ENCODE measurements around the gene APH1A. TPM values are rescaled to one million over a fixed set of nuclear protein-coding genes. Genes with fewer than 3 reads are reported as not detected.

Gene APH1A
- total and polyA plus RNA-seq, 9 of the 15 experiments (the other 6 are each of a cell fraction or from before 2014, with no cell fraction given) = 5.6 to 123 (median 77.0) TPM

DNA sequence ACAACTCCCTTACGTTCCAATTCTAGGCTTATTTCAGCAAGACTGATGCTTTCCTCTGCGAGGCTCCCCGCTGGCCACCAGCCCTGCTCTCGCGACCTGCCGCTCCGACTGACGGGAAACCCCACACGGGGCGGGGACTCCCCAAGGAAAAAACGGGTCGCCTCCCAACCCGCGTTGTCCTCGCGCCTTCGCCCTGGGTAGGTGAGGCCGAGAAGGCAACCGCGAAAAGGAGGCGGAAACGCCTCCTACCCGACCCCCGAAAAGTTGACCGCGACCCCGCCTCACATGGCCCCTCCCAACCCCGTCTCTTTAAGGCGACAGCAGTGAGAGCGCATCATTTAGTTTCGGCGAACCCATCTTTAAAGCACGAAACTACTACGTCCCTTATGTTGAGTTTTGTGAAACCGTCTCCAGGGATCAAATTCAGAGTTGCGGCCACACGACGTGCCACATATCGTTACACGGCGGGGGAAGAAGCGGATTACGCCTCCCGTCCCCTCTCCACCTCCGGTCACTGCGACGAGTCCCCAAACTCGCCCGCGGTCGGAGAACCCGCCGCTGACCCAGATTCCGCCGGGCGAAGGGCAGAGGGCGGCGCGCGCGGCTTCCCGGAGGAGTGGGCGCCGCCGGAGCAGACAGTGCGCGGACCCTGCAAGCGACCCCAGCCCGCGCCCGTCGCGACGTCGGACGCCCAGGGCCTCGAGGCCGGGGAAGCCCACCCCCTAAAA lies 34.1 kb downstream of the APH1A start (continued):
- TF ChIP-seq CREM (IDR thresholded peaks at IDR 0.05; ENCODE audit: low read depth) (peak; percentile 84), SMAD4 (CRISPR knock-in tag; conservative IDR thresholded peaks at IDR 0.05) (peak; percentile 56; the same call in 1 of the 2 replicates), PCBP1 (IDR thresholded peaks at IDR 0.05; ENCODE audit: low read depth, low read length, poor library complexity, severe bottlenecking) (no peak), ZNF316 (IDR thresholded peaks at IDR 0.05) (no peak), ZC3H4 (CRISPR knock-in tag; IDR thresholded peaks at IDR 0.05; ENCODE audit: borderline replicate concordance) (0 out of 2 replicates have a peak, but pooled peaks have one; percentile 26), ZBTB7A (IDR thresholded peaks at IDR 0.05; ENCODE audit: borderline replicate concordance, control insufficient read depth, low read depth, low read length) (peak; percentile 98), ZNF282 (CRISPR knock-in tag; IDR thresholded peaks at IDR 0.05) (0 out of 2 replicates have a peak, but pooled peaks have one; percentile 85), SMARCE1 (IDR thresholded peaks at IDR 0.05) (peak; percentile 59; the same call in 1 of the 2 replicates), PTTG1 (tag; IDR thresholded peaks at IDR 0.05; ENCODE audit: low read depth) (no peak), HMGN3 (IDR thresholded peaks at IDR 0.05; ENCODE audit: borderline replicate concordance, extremely low read depth, insufficient read length, low read depth, low read length) (peak; percentile 43), CCNT2 (IDR thresholded peaks at IDR 0.05; ENCODE audit: borderline replicate concordance, extremely low read depth, insufficient read length, low read depth, low read length) (no peak), SMARCA5 (IDR thresholded peaks at IDR 0.05) (0 out of 2 replicates have a peak, but pooled peaks have one; percentile 5)
- TF ChIP-seq, protein P1, sequence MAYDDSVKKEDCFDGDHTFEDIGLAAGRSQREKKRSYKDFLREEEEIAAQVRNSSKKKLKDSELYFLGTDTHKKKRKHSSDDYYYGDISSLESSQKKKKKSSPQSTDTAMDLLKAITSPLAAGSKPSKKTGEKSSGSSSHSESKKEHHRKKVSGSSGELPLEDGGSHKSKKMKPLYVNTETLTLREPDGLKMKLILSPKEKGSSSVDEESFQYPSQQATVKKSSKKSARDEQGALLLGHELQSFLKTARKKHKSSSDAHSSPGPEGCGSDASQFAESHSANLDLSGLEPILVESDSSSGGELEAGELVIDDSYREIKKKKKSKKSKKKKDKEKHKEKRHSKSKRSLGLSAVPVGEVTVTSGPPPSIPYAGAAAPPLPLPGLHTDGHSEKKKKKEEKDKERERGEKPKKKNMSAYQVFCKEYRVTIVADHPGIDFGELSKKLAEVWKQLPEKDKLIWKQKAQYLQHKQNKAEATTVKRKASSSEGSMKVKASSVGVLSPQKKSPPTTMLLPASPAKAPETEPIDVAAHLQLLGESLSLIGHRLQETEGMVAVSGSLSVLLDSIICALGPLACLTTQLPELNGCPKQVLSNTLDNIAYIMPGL (CRISPR knock-in tag; IDR thresholded peaks at IDR 0.05) = no peak; the same call in 1 of the 2 replicates
- TF ChIP-seq, protein P2, sequence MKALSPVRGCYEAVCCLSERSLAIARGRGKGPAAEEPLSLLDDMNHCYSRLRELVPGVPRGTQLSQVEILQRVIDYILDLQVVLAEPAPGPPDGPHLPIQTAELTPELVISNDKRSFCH (CRISPR knock-in tag; IDR thresholded peaks at IDR 0.05) = no peak
- TF ChIP-seq, protein P2 (tag; IDR thresholded peaks at IDR 0.05) = no peak
- TF ChIP-seq, protein P3, sequence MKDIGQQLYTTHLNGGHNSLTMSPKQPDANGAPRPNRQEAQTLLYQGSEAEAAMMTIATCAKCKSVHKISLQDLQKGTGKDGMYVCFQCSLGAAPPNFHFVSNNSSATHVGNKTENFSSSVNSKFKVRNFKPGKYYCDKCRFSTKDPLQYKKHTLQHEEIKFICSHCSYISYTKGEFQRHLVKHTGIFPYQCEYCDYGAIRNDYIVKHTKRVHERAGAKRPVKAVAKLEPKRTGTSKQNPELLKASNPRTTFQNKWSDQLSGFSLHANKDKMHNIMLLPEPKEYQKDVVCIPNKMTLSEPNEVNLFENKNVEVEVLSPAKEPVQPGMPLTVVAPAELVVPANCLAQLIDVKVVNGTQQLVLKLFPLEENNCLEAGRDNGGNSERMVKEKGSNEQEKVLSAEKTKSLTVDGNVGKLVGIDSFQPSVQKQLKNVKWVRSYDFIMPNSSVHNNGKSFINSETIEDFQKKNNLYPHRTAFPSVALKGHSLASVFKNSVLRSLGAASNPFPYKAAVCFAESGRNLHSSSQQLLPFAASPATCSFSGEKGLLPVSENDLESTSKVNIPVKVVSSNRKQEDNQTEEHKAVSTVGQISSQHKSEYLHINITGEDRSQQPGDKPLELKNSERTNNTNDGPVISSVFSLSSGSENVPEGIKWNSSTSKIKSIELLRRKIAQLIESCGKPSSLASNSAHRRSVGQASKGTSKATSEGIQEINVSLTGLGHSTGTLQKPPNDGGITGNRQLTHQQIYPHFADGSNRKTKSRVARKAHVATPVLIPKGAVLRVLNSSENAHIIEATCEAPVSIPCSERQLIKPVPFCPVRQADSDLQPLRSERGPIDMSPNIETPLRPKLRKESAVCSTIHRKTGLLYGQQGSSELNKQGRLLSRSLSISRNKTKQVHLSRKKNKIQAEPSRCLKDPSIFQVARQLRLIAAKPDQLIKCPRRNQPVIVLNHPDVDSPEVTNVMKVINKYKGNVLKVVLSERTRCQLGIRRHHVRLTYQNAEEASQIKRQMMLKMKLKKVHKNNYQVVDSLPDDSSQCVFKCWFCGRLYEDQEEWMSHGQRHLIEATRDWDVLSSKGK (CRISPR knock-in tag; IDR thresholded peaks at IDR 0.05) = no peak

All from K562 (cell line).